ENCODE data around the gene GPAT2.
"Not testable (repeated sequence)": the region's sequence is repeated elsewhere in the genome, so short reads cannot be mapped to it uniquely, and the experiment has no call there.

The GPAT2 gene

DNA sequence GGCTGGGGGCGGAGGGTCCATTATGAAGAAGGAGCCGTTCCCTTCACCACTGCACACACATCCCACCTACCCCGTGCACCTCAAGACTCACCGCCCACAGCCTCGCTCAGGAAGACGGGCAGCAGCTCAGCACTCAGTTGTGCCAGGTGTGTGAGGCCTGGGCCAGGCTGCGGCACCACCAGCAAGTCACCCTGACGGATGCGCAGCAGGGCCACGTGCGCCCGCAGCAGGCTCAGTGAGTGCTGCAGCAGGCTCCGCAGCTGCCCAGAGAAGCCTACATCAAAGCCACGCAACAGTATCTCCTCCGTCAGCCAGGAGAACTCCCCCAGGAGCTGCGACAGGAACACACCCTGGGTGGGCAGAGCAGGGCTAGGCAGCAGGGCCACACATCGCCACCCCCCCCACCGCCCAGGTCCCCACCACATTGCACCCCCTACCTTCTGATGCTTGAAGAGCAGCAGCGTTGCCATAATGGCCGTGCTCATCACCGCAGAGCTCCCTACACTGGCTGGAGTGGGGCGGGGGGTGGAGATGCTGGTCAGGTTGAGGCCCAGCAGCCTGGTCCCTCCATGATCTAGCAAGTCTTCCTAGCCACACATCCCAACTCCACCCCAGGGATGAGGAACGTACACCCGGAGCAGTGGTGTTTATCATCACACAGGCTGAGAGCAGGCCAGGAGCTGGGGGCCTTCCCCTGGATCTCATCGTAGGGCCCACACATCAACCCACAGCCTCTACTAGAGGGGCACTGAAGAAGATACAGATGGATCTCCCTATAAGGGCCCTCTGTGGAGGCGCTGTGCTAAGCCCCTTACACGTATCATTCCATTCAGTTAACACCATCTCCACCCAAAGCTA lies 10.2 kb downstream of the GPAT2 start:
- no peak for DNase-seq (ENCODE audit: low read depth, low spot score)

- DNase-seq (ENCODE audit: low read depth, low spot score), result not testable (repeated sequence)
Observed at GRCh38 chr2:96023701-96024100, 11.0 kb downstream of the GPAT2 start.

- DNase-seq (ENCODE audit: low read depth, low spot score), result peak; percentile 90
Observed at GRCh38 chr2:96022701-96023447, 11.8 kb downstream of the GPAT2 start.

DNA sequence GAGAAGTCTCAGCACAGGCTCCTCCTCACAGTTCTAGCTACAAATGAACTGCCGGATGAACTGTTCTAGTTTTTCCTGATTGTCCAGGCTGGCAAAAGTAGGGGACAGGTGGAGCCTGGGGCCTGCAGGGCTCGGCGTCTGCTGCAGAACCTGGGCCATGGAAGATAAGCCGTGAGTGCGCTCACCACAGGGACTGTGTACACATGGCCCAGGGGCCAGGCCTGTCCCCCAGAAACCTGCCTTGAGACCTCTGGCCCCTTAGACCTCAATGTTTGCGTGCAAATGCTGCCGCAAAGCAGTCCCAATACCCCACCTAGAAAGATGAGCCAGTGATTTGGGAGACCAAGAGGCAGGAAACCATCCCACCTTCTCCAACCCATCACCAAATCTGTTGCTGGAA lies 12.6 kb downstream of the GPAT2 start:
- DNase-seq (ENCODE audit: low read depth, low spot score), result not testable (repeated sequence)

GRCh38 chr2:96021142-96021541 lies 13.6 kb downstream of the GPAT2 start:
- DNase-seq (ENCODE audit: low read depth, low spot score), result not testable (repeated sequence)

GRCh38 chr2:96019909-96020590 lies 14.7 kb downstream of the GPAT2 start:
- not testable (repeated sequence) for DNase-seq (ENCODE audit: low read depth, low spot score)

- DNase-seq (ENCODE audit: low read depth, low spot score), result not testable (repeated sequence)
Observed at GRCh38 chr2:96016321-96016720, 18.4 kb downstream of the GPAT2 start.

GRCh38 chr2:96012792-96013264 lies 21.9 kb downstream of the GPAT2 start:
- not testable (repeated sequence) for DNase-seq (ENCODE audit: low read depth, low spot score)

DNA sequence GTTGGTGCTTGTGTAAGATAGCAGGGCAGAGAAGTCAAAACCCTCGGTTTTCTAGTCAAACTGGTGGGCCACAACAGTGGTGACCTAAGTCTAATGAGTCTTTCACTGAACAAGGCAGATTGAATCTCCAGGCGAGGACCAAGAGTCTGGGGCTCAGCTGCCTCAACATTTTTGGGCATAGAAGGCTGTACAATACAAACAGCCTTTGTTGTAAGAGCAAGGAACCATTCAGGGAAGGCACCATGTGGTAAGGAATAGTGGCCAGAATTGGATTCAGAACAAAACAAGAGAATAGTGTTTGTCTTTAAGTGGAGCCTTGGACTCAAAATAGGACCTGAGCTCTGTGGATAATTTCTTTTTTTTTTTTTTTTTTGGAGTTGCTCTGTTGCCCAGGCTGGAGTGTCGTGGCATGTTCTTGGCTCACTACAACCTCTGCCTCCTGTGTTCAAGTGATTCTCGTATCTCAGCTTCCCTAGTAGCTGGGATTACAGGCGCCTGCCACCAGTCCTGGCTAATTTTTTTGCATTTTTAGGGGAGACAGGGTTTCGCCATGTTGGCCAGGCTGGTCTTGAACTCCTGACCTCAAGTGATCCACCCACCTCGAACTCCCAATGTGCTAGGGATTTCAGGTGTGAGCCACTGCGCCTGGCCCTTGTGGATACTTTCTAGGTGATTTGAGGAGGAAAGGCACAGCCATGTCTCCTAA lies 22.5 kb downstream of the GPAT2 start:
- DNase-seq (ENCODE audit: low read depth, low spot score), result not testable (repeated sequence)

DNA sequence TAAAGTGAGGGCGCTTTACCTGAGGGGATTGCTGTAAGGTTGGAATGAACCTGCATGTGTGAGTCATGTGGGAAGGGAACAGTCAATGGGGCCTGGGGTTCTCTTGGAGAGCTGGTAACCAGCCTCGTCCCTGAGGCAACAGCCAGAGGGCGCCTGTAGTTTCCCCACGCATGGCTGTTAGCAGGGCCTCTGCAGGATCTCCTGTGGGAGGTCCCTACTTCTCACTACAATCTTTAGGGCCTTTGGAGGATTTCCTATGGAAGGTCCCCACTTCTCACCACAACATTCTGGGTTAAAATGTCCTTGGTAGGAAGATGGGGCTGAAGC lies 23.6 kb downstream of the GPAT2 start:
- peak; percentile 42 for DNase-seq (ENCODE audit: low read depth, low spot score)

- DNase-seq (ENCODE audit: low read depth, low spot score), result peak; percentile 83
Observed at GRCh38 chr2:96010320-96011128, 24.2 kb downstream of the GPAT2 start.

GRCh38 chr2:96009833-96010232 lies 24.9 kb downstream of the GPAT2 start:
- peak; percentile 47 for DNase-seq (ENCODE audit: low read depth, low spot score)

DNA sequence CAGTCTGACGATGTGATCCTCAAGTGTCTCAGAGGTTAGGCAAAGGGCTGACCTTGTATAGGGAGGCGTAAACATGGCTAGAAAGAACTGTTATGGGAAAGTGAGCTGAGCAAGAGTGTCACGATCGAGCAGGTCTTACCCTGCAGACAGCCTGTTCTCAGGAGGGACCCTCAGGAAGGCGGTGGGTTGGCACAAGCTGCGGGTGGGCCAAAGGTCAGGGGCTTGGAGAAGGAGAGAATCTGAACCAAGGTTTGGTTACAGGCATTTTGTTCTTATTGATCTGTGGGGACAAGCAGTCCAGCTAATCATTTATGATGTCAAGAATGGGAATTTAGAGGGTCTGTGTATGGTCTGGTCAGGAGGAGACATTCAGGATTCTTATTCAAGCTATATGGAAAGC lies 26.7 kb downstream of the GPAT2 start:
- not testable (repeated sequence) for DNase-seq (ENCODE audit: low read depth, low spot score)

GRCh38 chr2:96006248-96006647 lies 28.5 kb downstream of the GPAT2 start:
- DNase-seq (ENCODE audit: low read depth, low spot score), result not testable (repeated sequence)

GRCh38 chr2:95992520-95993272 lies 42.0 kb downstream of the GPAT2 start:
- peak; percentile 70 for DNase-seq (ENCODE audit: low read depth, low spot score)

DNA sequence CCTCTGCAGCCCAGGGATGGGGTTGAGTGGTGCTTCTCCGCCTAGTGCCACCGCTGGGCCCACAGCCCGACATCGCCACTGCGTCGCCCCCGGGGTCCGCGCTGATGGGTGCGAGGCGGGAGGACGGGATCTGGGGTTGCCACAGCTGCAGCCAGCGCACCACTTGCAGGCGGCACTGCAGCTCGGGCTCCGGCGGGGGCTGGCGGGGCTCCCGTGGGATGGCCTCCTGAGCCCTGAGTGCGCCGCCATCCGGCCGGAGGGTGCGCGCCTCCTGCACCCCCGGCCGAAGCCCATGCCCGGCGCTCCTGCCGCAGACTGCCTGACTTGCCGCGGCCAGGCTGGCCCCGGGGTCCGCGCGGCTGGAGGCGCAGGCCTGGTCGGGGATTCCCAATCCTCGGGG lies 42.6 kb downstream of the GPAT2 start:
- DNase-seq (ENCODE audit: low read depth, low spot score), result not testable (repeated sequence)

- DNase-seq (ENCODE audit: low read depth, low spot score), result peak; percentile 68
Observed at GRCh38 chr2:95991351-95992094, 43.2 kb downstream of the GPAT2 start, which contains the start of gene ANKRD36C. TSS of gene ANKRD36C (minus strand) at chr2:95991824. CDS start at chr2:95991708, 116 bp downstream.

GRCh38 chr2:95990884-95991283 lies 43.8 kb downstream of the GPAT2 start:
- not testable (repeated sequence) for DNase-seq (ENCODE audit: low read depth, low spot score)
